Measurements from ENCODE around the gene COG4.

Gene COG4

DNA sequence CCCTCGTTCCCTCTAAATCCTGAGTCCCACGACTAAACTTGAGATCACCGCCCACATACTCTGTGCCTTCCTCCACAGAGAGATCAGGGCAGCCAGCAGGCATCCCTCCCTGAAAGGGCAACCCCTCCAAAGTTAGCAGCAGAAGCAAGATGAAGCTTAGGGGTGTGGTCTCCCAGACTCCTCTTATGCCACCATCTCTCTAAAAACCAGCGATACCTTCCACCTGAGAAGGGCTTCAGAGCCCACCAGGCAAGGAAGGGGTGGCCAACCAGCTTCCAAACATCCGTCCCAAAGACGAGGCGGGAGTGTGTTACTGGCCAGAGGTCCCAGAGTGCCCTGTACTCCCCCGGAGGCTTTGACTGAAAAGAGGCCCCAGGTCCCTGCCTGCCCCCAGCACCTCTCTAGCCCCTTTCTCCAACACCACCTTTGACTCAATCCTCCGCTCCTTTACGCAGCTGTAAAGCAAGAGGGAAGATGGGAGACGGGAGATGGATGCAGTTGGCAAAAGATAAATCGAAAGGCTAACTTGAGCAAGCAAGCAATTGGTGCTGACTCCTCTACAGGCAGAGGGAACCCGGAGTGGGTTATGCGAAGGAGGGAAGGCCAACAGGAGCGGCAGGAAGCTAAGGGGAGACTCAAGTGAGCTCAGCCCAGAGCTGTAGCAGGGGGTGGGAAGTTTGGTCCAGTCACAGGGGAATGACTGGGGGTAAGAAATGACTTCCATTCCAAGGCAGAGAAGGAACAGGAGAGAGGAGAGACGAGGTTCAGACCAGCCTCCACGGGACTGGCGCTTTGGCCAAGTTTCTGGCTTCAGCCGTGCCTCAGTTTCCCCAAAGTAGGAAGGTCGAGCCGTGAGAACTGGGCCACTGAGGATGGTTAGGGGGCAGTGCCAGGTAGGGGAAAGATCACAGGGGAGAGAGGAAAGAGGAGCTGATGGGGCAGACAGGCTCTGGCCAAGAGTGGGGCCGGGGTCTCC, 85.5 kb downstream of the COG4 start:
- no peaks in the 10 kb centered on the region for H3K9me3 ChIP-seq (ENCODE audit: control insufficient read depth, low read length)
- H3K4me1 ChIP-seq (ENCODE audit: control insufficient read depth, insufficient read depth, low read length) = peaks cover 27% of the 10 kb centered on the region
- peak overlapping the region; percentile 84 for H3K4me3 ChIP-seq (ENCODE audit: low read length)
- peak; percentile 70 for DNase-seq (ENCODE audit: low read depth)
- H3K27me3 ChIP-seq (replicated peaks; ENCODE audit: control insufficient read depth, insufficient read depth, low read length) = no peaks in the 10 kb centered on the region
- no peaks in the 10 kb centered on the region for H3K36me3 ChIP-seq (ENCODE audit: control insufficient read depth, insufficient read depth, low read length, severe bottlenecking)
- peak overlapping the region; percentile 76 for H3K9ac ChIP-seq (ENCODE audit: low read length)

DNA sequence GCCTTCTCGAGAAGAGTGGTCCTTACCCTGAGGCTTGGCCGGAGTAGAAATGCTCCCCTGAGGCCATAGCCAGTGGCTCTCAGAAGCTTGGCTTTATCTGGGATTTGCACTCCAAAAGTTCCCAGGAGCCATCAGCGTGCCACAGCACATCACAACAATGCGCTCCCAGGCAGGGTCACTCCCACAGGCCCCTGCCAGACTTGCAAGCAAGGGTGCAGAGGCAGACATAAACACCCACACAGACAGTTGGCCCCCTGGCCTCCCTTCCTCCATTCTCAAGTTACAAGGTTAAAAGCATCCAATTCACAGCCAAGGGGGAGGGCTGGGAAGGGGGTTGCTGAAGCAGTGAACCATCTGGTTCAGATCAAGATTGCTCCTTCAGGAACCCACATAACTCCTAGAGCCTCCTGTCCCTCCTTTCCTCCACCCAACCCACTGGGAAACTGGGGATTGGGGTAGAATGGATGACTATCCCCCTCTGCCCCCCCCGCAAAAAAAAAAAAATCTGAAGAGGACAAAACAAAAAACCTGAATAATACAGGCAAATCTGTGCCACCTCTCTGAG, 86.3 kb downstream of the COG4 start:
- DNase-seq (ENCODE audit: low read depth) = peak; percentile 92
- Histone ChIP-seq H3K27me3 (replicated peaks; ENCODE audit: control insufficient read depth, insufficient read depth, low read length) (no peaks in the 10 kb centered on the region), H3K4me3 (ENCODE audit: low read length) (peak overlapping the region; percentile 84), H3K9ac (ENCODE audit: low read length) (no peak overlapping the region), H3K9me3 (ENCODE audit: control insufficient read depth, low read length) (no peaks in the 10 kb centered on the region), H3K4me1 (ENCODE audit: control insufficient read depth, insufficient read depth, low read length) (peaks cover 33% of the 10 kb centered on the region), H3K36me3 (ENCODE audit: control insufficient read depth, insufficient read depth, low read length, severe bottlenecking) (no peaks in the 10 kb centered on the region)

DNA sequence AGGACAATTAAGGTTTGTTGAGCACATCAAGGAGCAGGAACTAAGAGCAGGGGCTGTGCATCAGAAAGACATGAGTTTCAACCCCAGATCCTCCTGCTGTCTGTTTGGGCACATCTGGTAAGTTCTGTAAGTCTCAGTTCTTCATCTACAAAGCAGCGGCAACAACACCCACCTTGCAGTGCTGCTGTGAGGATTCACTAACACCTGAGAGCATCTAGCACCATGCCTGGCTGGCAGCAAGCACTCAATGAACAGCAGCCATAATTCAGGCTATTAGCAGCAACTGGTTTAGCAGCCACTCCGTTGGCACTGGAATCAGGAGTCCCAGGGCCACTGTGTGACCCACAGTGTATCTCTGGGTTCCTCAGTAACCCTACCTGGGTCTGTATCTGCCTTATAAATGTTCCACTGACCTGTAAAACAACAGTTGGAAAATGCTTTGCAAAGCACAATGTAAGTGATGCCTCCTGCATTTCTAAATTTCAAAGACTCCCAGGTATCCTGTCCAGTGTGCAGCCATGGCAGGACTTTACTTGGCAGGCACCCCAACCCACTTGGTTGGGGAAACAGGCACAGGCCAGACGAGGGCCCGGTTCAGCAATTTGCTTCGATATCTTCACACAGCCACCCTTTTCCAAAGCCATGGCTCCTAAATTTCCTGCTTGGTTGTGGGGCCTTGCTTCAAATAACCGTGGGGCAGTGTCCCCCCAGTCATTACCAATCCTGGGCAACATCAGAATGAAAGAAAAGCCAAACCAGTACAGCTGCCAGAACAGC, 88.7 kb downstream of the COG4 start:
- Histone ChIP-seq H3K36me3 (ENCODE audit: control insufficient read depth, insufficient read depth, low read length, severe bottlenecking) (no peaks in the 10 kb centered on the region), H3K4me3 (ENCODE audit: low read length) (no peak overlapping the region), H3K9ac (ENCODE audit: low read length) (no peak overlapping the region), H3K27me3 (replicated peaks; ENCODE audit: control insufficient read depth, insufficient read depth, low read length) (no peaks in the 10 kb centered on the region), H3K4me1 (ENCODE audit: control insufficient read depth, insufficient read depth, low read length) (peaks cover 43% of the 10 kb centered on the region), H3K9me3 (ENCODE audit: control insufficient read depth, low read length) (no peaks in the 10 kb centered on the region)
- DNase-seq (ENCODE audit: low read depth) = no peak

DNA sequence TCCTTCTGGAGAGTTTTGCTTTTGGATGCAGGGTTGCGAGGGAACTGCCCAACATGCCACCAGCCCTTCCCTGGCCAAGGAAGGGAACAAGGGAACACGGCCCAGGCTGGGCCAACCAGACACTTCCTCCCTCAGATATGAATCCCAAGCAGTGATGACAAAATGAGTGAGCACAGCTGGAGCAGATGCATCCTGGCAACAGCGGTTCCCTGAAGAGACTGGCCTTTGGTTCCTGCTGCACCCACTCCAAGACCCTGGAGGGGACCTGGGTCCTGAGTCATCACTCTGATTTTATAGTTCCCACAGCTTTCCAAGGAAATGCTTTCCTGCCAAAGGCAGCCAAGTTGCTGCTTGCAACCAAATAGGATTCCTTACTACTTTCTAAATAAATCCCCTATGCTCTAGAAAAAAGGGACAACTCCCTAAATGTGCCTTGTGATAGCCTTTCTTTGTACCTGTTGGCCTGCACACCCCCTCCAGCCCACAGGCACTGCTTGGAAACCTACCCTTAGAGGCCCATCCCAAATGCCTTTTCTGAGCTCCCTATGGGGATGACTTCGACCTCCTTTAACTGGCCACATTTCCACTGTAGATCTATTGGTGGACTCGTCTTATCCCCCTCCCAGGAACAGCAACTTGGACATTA, 89.8 kb downstream of the COG4 start:
- Histone ChIP-seq H3K9me3 (ENCODE audit: control insufficient read depth, low read length) (no peaks in the 10 kb centered on the region), H3K9ac (ENCODE audit: low read length) (no peak overlapping the region), H3K27me3 (replicated peaks; ENCODE audit: control insufficient read depth, insufficient read depth, low read length) (no peaks in the 10 kb centered on the region), H3K4me1 (ENCODE audit: control insufficient read depth, insufficient read depth, low read length) (peaks cover 50% of the 10 kb centered on the region), H3K36me3 (ENCODE audit: control insufficient read depth, insufficient read depth, low read length, severe bottlenecking) (no peaks in the 10 kb centered on the region), H3K4me3 (ENCODE audit: low read length) (no peak overlapping the region)
- DNase-seq (ENCODE audit: low read depth) = peak; percentile 59

DNA sequence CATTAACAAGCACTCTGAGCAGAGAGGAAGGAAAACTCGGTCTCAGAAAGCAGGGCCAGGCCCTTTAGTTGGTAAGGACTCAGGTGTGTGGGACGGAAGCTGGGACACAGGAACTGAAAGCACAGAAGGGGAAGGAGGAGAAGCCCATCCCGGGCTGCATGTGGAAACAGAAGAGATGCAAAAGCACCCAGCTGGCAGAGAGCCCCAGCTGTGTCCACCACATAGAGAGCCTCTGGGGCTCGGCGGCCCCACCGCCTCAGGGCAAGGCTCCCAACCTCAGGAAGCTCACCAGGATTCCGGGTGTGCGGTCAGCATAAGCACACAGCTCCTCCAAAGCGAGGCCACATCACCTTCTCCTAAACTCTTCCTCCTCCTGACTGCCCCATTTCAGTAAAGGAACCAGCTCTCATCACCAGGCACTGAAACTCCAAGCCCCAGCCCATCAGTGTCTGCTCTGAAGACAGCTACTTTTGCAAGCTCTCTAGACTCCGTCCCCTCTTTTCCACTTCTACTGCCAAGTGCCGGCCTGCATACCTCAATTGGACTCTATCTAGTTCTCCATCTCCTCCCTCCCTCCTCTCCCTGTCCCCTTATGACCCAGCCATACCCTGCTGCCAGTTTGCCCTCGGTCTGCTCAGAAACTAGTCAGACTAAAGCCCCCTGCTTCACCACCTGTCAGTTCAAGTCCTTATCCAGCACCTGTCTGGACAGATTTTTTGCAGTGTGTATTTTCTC, 90.5 kb downstream of the COG4 start:
- Histone ChIP-seq H3K4me3 (ENCODE audit: low read length) (no peak overlapping the region), H3K4me1 (ENCODE audit: control insufficient read depth, insufficient read depth, low read length) (peaks cover 52% of the 10 kb centered on the region), H3K9ac (ENCODE audit: low read length) (no peak overlapping the region), H3K9me3 (ENCODE audit: control insufficient read depth, low read length) (no peaks in the 10 kb centered on the region), H3K27me3 (replicated peaks; ENCODE audit: control insufficient read depth, insufficient read depth, low read length) (no peaks in the 10 kb centered on the region), H3K36me3 (ENCODE audit: control insufficient read depth, insufficient read depth, low read length, severe bottlenecking) (no peaks in the 10 kb centered on the region)
- peak; percentile 55 for DNase-seq (ENCODE audit: low read depth)

DNA sequence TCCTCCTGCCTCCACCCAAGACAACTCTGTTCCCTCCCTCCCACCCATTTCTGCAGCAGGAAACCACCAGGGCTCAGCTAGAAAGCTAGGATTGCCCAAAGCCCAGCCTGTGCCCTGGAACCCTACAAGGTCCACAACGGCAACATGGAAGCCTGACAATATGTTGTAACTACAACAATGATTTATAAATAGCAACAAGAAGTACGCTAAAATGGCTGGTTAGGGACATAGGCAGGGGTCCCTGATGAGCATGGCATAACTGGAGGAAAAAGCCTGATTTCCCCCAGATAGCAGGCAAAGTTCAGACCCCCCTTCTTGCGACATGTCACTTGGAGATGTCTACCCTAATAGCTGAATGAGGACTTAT, 91.0 kb downstream of the COG4 start:
- Histone ChIP-seq H3K9me3 (ENCODE audit: control insufficient read depth, low read length) (no peaks in the 10 kb centered on the region), H3K36me3 (ENCODE audit: control insufficient read depth, insufficient read depth, low read length, severe bottlenecking) (no peaks in the 10 kb centered on the region), H3K4me3 (ENCODE audit: low read length) (no peak overlapping the region), H3K4me1 (ENCODE audit: control insufficient read depth, insufficient read depth, low read length) (peaks cover 52% of the 10 kb centered on the region), H3K27me3 (replicated peaks; ENCODE audit: control insufficient read depth, insufficient read depth, low read length) (no peaks in the 10 kb centered on the region), H3K9ac (ENCODE audit: low read length) (no peak overlapping the region)
- no peak for DNase-seq (ENCODE audit: low read depth)

DNA sequence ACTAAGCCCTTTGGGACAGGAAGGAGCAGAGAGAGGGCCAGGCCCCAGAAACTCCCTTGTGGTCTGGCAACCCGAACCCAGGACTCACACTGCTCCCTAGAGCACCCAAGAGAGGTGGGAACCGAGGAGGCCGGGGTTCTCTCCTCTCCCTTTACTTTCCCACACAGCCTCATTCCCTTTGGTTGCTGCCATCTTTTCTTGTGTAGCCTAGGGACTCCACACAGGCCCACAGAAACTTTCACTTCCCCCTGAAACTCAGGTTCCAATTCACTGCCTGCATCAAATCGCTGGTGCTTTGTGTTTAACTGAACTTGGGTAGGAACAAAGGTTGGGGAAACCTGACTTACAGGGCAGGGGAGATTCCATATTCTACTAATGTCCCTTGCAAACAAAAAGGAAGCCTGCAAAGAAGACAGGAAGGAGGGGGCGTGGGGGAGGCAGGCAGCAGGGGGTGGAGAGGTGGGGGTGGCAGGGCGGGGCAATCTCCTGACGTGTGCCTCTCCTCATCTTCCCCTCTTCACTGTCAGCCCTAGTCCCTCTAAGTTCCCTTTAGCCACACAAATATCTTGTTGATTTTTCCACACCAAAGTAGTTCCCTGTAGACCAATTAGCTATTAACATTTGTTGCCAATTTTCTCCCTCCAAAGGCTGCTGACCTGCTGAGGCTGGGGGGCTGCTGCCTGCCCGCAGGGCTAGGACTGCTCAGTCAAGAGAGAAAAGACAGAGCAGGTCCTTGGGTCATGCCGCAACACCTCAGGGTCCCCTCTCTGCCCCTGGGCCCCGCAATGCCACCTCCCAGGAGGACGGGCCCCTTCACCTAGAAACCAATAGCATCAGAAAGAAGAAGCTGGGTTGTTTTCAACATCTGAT, 92.5 kb downstream of the COG4 start:
- no peak overlapping the region for H3K4me3 ChIP-seq (ENCODE audit: low read length)
- no peaks in the 10 kb centered on the region for H3K9me3 ChIP-seq (ENCODE audit: control insufficient read depth, low read length)
- DNase-seq (ENCODE audit: low read depth) = no peak
- H3K9ac ChIP-seq (ENCODE audit: low read length) = no peak overlapping the region
- no peaks in the 10 kb centered on the region for H3K27me3 ChIP-seq (replicated peaks; ENCODE audit: control insufficient read depth, insufficient read depth, low read length)
- no peaks in the 10 kb centered on the region for H3K36me3 ChIP-seq (ENCODE audit: control insufficient read depth, insufficient read depth, low read length, severe bottlenecking)
- peaks cover 48% of the 10 kb centered on the region for H3K4me1 ChIP-seq (ENCODE audit: control insufficient read depth, insufficient read depth, low read length)

Measured in adipocyte (in vitro differentiated cells).